Vagina (tissue), 2 donors: Measurements from ENCODE around the gene RASAL2.

Source experiments
- CTCF ChIP-seq, 3 experiments: fragments of 450-650 bp in 2 of 3; fragments of 200-600 bp in 1 of 3; sonication (generic) in 1 of 3; IDR thresholded peaks; one replicate each; pipeline ENCODE4 v1.5.1; 2017 to 2019; ENCODE audit warnings: antibody characterized with exemption in 3 of 3, mild to moderate bottlenecking in 2 of 3, moderate library complexity in 2 of 3
- POLR2A ChIP-seq, 2 donors: fragments of 450-650 bp; IDR thresholded peaks; one replicate each; pipeline ENCODE4 v1.6.1; 2017; ENCODE audit warnings: antibody characterized with exemption in 2 of 2, mild to moderate bottlenecking in 2 of 2, moderate library complexity in 2 of 2

- TF ChIP-seq CTCF (IDR thresholded peaks at IDR 0.05), result no peak
- TF ChIP-seq POLR2A (IDR thresholded peaks at IDR 0.05), result no peak
Measured at GRCh38 chr1:178354816-178355215, 260.9 kb downstream of the RASAL2 start.
